DND-41 (cell line): Measurements from ENCODE around the gene FXYD7.

Experiments used
- ATAC-seq: fragments of 200-7000 bp; cut with Tn5 transposase; 3 replicates; pipeline ENCODE4 v1.9.1; 2021; ENCODE audit warnings: low read depth; ENCODE audit not compliant: insufficient read depth
- DNase-seq: peaks from one replicate; pipeline ENCODE4 v3.0.0-alpha.2; 2020
- H2AFZ ChIP-seq: 2 replicates; pipeline ENCODE4 v1.6.0; 2012; ENCODE audit warnings: low read depth, low read length
- H3K27ac ChIP-seq: 2 replicates; pipeline ENCODE4 v1.5.1; 2012; ENCODE audit warnings: low read length, inconsistent platforms
- H3K27me3 ChIP-seq: fragments of 200-600 bp; sonication (generic); 2 replicates; pipeline ENCODE4 v1.6.0; 2012; ENCODE audit warnings: low read length, mild to moderate bottlenecking, inconsistent platforms; ENCODE audit not compliant: insufficient read depth, poor library complexity
- H3K36me3 ChIP-seq: 2 replicates; pipeline ENCODE4 v1.5.1; 2012; ENCODE audit warnings: low read length, inconsistent platforms; ENCODE audit not compliant: insufficient read depth
- H3K4me1 ChIP-seq: 2 replicates; pipeline ENCODE4 v1.5.1; 2012; ENCODE audit warnings: mild to moderate bottlenecking, low read length; ENCODE audit not compliant: insufficient read depth
- H3K4me2 ChIP-seq: 2 replicates; pipeline ENCODE4 v1.6.0; 2012; ENCODE audit warnings: mild to moderate bottlenecking, moderate library complexity, low read length, inconsistent platforms; ENCODE audit not compliant: insufficient read depth
- H3K4me3 ChIP-seq, 2 experiments: fragments of 200-600 bp in 1 of 2; shearing (Covaris generic) in 1 of 2; 2 replicates each; pipeline ENCODE4 v1.5.1; 2012 to 2016; ENCODE audit warnings: inconsistent platforms in 2 of 2, low read length in 2 of 2, mild to moderate bottlenecking in 2 of 2, low read depth in 1 of 2, moderate library complexity in 1 of 2
- H3K79me2 ChIP-seq: 2 replicates; pipeline ENCODE4 v1.6.0; 2012; ENCODE audit warnings: low read length, inconsistent platforms; ENCODE audit not compliant: insufficient read depth
- H3K9ac ChIP-seq: 2 replicates; pipeline ENCODE4 v1.6.0; 2012; ENCODE audit warnings: low read depth, mild to moderate bottlenecking, inconsistent platforms, low read length, moderate library complexity
- H3K9me3 ChIP-seq: 2 replicates; pipeline ENCODE4 v1.5.1; 2012; ENCODE audit warnings: low read length, moderate library complexity, mild to moderate bottlenecking, inconsistent platforms; ENCODE audit not compliant: insufficient read depth, severe bottlenecking
- H4K20me1 ChIP-seq: 2 replicates; pipeline ENCODE4 v1.6.0; 2012; ENCODE audit warnings: low read length; ENCODE audit not compliant: insufficient read depth
- EZH2 ChIP-seq: IDR thresholded peaks from 3 replicates; pipeline ENCODE4 v1.6.1; 2012; ENCODE audit warnings: borderline replicate concordance, low read depth, mild to moderate bottlenecking, moderate library complexity, low read length, inconsistent platforms; ENCODE audit not compliant: severe bottlenecking
- TF ChIP-seq, protein P1 (sequence below): IDR thresholded peaks from 2 replicates; pipeline ENCODE4 v1.5.1; 2012; ENCODE audit warnings: borderline replicate concordance, low read length, moderate library complexity, mild to moderate bottlenecking; ENCODE audit not compliant: poor library complexity, severe bottlenecking; ENCODE audit errors: extremely low read depth

FXYD7 gene

DNA sequence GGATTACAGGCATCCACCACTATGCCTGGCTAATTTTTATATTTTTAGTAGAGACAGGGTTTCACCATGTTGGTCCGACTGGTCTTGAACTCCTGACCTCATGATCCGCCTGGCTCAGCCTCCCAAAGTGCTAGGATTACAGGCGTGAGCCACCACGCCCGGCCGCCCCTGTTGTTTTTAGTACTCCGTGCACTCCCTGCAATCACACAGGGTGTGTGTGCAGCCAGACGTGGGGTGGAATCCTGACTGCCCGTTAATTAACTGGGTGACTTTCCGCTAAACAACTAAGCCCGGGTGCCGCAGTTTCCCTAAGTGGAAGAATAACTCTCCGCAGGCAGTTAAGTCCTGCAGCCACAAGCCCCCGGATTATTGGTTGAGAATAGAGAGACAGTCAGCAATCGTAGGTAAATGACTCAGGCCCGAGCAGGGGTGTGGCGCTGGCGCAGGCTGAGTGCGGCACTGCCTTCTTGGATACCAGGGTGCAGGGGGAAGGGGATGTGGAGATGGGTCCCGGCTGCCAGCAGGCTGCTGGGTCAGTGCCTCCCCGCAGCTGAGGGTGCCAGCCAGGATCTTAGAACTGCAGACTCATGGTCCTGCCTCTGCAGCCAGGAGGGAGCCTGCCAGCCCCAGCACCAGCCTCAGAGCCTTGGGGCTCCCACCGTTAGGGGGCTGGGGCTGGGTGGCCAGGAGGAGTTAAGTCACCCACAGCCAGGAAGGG lies 33.5 kb upstream of the FXYD7 start:
- no peaks in the 10 kb centered on the region for H4K20me1 ChIP-seq
- H3K4me3 ChIP-seq, result no peak overlapping the region
- H3K27me3 ChIP-seq, result no peaks in the 10 kb centered on the region
- DNase-seq (no peak), ATAC-seq (no peak)
- H3K36me3 ChIP-seq, result no peaks in the 10 kb centered on the region
- H3K4me1 ChIP-seq, result no peaks in the 10 kb centered on the region
- H3K4me2 ChIP-seq, result no peak overlapping the region
- TF ChIP-seq EZH2, result no peak
- TF ChIP-seq, protein P1, sequence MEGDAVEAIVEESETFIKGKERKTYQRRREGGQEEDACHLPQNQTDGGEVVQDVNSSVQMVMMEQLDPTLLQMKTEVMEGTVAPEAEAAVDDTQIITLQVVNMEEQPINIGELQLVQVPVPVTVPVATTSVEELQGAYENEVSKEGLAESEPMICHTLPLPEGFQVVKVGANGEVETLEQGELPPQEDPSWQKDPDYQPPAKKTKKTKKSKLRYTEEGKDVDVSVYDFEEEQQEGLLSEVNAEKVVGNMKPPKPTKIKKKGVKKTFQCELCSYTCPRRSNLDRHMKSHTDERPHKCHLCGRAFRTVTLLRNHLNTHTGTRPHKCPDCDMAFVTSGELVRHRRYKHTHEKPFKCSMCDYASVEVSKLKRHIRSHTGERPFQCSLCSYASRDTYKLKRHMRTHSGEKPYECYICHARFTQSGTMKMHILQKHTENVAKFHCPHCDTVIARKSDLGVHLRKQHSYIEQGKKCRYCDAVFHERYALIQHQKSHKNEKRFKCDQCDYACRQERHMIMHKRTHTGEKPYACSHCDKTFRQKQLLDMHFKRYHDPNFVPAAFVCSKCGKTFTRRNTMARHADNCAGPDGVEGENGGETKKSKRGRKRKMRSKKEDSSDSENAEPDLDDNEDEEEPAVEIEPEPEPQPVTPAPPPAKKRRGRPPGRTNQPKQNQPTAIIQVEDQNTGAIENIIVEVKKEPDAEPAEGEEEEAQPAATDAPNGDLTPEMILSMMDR, result no peak
- H2AFZ ChIP-seq, result no peak overlapping the region
- H3K9me3 ChIP-seq, result no peaks in the 10 kb centered on the region
- no peaks in the 10 kb centered on the region for H3K79me2 ChIP-seq
- no peak overlapping the region for H3K9ac ChIP-seq
- H3K27ac ChIP-seq, result no peak overlapping the region

DNA sequence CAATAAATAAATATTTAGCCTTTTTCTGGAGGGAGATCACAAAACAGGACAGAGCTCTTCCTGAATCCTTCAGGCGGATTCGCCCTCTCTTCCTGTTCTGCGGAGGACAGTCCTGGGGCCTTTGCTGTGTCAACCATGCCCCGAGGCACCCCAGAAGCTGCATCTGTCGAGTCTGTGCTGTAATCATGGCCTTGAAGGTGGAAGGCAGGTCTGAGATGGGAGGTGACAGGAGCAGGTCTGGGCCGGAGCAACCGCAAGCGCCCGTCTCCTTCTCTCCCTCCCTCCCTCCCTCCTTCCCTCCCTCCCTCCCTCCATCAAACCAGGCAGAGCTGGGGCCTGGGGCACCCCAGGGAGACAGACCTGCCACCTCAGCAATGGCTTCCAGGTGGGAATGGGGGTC lies 32.1 kb upstream of the FXYD7 start:
- Histone ChIP-seq H3K4me3 (no peak overlapping the region), H3K9ac (no peak overlapping the region), H3K27me3 (no peaks in the 10 kb centered on the region), H3K27ac (no peak overlapping the region), H3K4me1 (no peaks in the 10 kb centered on the region), H4K20me1 (0 out of 2 replicates have a peak, but pooled peaks cover 4% of the 10 kb centered on the region), H3K9me3 (no peaks in the 10 kb centered on the region), H2AFZ (no peak overlapping the region), H3K79me2 (no peaks in the 10 kb centered on the region), H3K4me2 (no peak overlapping the region), H3K36me3 (no peaks in the 10 kb centered on the region)
- no peak for TF ChIP-seq EZH2
- TF ChIP-seq, protein P1, result no peak
- no peak for DNase-seq
- ATAC-seq, result no peak

DNA sequence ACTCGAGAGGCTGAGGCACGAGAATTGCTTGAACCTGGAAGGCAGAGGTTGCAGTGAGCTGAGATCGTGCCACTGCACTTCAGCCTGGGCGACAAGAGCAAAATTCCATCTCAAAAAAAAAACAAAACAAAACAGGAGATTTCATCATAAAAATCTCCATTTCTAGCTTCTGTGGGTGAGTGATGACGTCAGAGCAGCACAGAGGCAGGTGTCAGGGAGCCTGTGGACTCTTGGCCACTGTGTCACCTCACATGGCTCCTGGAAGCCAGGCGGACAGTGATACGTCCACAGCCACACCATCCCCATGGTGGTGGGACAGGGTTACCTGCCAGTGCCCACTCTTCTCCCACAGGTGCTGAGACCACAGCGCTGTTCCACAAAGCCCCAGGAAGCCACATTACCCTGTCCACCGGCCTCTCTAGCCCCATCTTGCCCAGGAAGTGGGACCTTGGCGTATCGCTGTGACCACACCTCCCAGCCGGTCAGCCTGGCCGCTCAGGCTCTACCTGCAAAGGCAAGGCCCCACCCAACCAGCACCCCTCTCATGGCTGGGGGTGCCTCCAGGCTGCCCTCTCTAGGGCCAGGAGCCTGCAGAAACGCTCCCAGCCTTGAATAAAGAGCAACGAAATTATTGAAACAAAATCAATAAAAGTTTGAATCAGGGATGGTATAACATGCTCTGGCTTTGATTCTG lies 29.9 kb upstream of the FXYD7 start:
- H3K4me1 ChIP-seq, result no peaks in the 10 kb centered on the region
- H3K9me3 ChIP-seq, result no peaks in the 10 kb centered on the region
- ATAC-seq (no peak), DNase-seq (no peak)
- H3K27me3 ChIP-seq, result no peaks in the 10 kb centered on the region
- no peak overlapping the region for H3K27ac ChIP-seq
- no peaks in the 10 kb centered on the region for H3K79me2 ChIP-seq
- H4K20me1 ChIP-seq, result 0 out of 2 replicates have a peak, but pooled peaks cover 4% of the 10 kb centered on the region
- no peak overlapping the region for H2AFZ ChIP-seq
- H3K9ac ChIP-seq, result no peak overlapping the region
- no peak overlapping the region for H3K4me2 ChIP-seq
- H3K4me3 ChIP-seq, result no peak overlapping the region
- H3K36me3 ChIP-seq, result no peaks in the 10 kb centered on the region
- no peak for TF ChIP-seq EZH2
- TF ChIP-seq, protein P1, result no peak
